Fibroblast of upper back skin (primary cell): Measurements from ENCODE around the gene NME7.
A peak's percentile ranks its signal among the peaks of the same experiment; 100 is the strongest.

ENCODE experiments used
- DNase-seq: peaks from one replicate; pipeline ENCODE4 v3.0.0-alpha.2; 2013

Gene NME7

DNA sequence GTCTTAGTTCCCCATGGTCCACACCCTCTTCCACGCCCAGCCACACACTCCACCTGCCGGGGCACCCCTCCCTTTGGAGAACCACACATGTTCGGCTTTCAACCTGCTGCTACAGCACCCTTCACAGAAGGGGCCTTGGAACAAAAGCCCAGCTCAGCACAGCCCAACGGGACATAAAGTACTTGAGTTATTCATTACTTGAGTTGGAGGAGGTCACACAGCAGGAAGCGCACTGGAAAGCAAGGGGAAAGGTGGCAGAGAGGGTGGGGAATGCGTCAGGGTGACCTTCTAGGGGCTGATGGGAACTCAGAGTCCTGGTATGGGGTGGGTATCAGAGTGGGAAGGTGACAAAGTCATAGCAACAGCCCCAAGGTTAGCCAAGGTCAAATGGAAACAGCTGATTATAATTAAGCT lies 264.1 kb downstream of the NME7 start:
- no peak for DNase-seq

DNA sequence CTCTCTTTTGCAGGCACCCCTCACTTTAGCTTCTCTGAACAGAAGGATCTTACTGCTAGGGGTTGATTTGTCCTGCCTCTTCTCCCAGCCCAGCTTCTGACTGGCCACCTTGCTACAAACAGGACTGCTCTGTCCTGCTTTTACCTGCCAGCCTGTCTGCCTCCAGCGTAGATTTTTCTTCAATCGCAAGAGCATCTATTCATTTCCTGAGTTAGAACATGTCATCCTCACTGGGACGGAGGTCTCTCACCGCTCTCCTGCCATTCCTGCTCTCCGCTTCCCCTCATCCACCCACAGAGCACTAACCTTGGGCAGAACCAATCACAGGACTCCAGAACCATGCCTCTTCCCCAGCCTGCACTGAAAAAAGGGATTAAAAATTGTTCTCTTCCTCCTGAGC lies 264.6 kb downstream of the NME7 start:
- DNase-seq: no peak

- peak; percentile 89 for DNase-seq
Observed at GRCh38 chr1:169102567-169102966, 265.0 kb downstream of the NME7 start.

DNA sequence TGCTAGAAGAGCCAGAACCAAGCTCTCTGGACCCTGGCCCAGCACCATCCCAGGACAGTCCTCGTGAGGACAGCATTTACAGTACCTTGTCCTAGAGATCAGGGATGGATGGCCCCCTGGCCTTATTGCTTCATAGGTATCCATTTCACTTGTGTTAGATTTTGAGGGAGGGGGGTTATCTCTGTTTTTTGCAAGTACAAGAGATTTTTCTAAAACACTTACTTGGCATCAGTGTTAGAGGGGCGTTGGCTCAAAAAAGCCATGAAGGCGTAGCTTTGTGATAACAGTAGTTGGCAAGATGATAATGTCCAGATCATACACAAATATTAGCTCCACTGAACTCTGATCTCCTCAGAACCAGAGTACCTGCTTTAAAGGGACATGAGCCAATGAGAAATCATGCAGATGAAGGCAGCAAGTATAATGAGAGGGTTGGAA lies 266.9 kb downstream of the NME7 start:
- no peak for DNase-seq

- no peak for DNase-seq
Observed at GRCh38 chr1:169100208-169100607, 267.4 kb downstream of the NME7 start.

DNA sequence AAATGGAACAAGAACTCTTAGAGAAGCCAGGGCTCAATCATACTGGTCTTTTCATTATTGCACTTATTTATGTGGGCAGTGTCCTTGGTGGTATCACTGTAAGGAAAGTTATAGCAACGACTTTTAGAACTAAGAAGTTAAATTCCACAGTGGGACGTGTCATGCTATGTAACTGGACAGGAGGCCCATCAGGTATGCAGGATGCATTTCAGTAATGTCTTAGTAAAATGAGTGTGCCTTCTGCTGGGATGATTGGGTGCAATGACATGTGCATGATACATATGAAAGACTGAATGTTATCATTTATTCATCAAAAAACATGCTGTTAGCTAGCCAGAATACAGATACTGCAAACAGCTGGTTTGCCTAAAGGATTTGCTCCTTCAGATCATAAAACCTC lies 268.0 kb downstream of the NME7 start:
- DNase-seq: no peak

DNA sequence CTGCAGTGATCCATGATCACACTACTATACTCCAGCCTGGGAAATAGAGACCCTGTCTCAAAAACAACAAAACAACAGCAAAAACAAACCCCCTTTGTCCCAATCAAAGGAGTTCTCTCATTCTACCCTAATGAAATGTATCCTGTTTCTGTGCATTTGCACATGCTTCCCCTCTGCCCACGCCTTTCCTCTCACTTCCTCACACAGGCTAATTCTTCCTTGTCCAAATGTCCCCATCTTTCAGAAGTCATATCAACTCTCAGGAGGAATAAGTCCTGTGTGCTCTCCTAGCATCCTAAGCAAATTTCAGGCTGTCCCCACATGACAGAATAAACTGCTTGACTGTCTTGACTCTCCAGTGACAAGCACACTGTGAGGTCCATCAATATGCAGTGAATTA lies 269.2 kb downstream of the NME7 start:
- DNase-seq: no peak

DNA sequence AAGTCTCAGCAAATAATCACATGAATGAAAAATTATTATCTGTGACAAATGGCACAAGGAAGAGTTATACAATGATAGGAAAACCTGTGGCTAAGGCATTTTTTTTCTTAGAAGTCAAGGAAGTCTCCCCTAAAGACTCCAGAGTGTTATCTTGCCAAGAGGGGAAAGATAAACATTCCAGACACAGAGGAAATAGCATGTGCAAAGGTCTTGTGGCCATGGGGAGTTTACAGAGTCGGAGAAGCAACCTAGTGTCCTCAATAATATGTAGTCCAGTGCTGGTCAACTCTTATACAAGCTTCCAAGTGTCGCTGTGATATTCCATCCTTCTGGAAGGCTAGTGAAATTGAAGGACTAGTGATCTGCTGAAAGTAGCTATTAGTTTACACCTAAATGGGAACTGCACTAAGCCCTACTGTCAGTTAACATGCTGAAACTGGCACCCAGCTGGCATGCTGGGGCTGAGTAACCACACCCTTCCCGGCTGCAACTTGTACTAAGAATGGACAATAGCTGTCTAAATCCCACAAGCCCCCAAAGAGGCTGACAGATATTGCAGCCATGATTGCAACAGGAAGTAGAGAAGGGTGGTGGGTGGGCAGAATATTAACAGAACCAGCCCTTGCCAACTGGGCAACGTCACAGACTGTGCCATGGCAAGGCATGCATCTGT lies 272.6 kb downstream of the NME7 start:
- no peak for DNase-seq

DNA sequence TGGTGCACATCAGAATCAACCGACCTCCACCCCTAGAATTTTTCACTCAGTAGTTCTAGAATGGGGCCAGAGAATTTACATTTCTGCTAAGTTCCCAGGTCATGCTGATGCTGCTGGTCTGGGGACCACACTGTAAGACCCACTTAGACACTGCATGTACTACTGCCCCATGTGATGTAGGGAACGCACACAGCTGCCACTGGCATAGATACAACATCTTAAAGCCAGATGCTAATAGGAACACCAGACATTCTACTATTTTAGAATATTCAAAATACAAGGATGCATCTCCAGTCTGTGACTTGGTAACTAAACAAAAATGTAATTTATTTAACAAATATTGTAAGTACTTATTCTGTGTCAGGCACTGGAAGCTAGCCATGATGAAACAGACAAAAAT lies 275.2 kb downstream of the NME7 start:
- no peak for DNase-seq

- peak; percentile 48 for DNase-seq
Observed at GRCh38 chr1:169091480-169091941, 276.1 kb downstream of the NME7 start.

- DNase-seq: no peak
Observed at GRCh38 chr1:169090900-169091311, 276.7 kb downstream of the NME7 start.

- DNase-seq: no peak
Observed at GRCh38 chr1:169090308-169090899, 277.2 kb downstream of the NME7 start.

DNA sequence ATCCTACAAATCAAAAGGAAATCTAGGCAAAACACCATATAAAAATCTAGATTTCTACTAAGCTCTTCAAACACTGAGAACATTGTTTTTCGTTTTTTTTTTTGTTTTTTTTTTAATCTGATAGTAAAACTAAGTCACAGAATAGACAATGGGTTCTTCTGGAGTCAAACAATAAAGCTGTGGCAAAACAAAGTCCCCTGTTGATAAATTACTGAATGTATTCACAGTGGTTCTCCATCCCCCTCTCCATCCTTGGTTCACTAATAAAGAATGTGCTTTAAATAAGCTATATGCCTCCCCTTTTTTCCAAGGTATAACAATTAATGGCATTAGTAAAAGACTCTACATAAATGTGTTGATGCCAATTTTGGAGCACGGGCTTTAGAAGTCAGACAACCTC lies 277.8 kb downstream of the NME7 start:
- DNase-seq: no peak

DNA sequence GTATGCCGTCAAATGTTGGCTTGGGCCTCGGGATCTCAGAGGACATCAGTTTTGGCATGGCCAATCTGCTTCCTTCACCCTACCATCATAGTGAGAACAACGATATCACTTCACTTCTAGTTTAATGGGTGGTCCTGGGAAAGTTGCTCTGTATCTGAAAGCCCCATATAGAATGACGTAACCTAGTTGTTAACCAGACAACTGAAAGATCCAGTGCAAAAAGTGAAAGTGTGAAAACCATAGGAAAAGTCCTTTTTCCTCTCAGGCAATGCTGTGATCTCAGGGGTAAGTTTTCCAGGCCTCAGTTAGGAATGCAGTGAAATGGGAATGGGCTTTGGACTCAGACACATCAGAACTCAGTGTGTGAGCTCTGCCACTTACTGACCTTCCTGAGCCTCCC lies 279.7 kb downstream of the NME7 start:
- no peak for DNase-seq

GRCh38 chr1:169086603-169087455 lies 280.8 kb downstream of the NME7 start:
- no peak for DNase-seq

GRCh38 chr1:169085911-169086310 lies 281.7 kb downstream of the NME7 start:
- no peak for DNase-seq
